Heart left ventricle (tissue), 16 donors: ENCODE measurements around the gene PLCB2. TPM values are rescaled to one million over a fixed set of nuclear protein-coding genes. Genes with fewer than 3 reads are reported as not detected.

Source experiments
- ATAC-seq, 4 donors: fragments of 200-7000 bp; cut with Tn5 transposase; one replicate each; pipeline ENCODE4 v1.9.1; 2020 to 2022; ENCODE audit warnings: moderate library complexity in 4 of 4, mild to moderate bottlenecking in 3 of 4, moderate number of reproducible peaks in 1 of 4
- DNase-seq, 5 donors: peaks; one replicate each; pipeline ENCODE4 v3.0.0-alpha.2; 2020
- H3K27ac ChIP-seq, 12 donors: fragments of 200-600 bp; sonication (generic) in 4 of 12; one replicate each; pipeline versions ENCODE4 v1.5.0 to v1.8.0; 2016 to 2022; ENCODE audit warnings: mild to moderate bottlenecking in 2 of 12
- H3K27me3 ChIP-seq, 9 donors: fragments of 200-600 bp; sonication (generic) in 2 of 9; one replicate each; pipeline versions ENCODE4 v1.5.1 to v1.8.0; 2016 to 2022; ENCODE audit warnings: mild to moderate bottlenecking in 3 of 9
- H3K36me3 ChIP-seq, 9 donors: fragments of 200-600 bp; sonication (generic) in 2 of 9; one replicate each; pipeline versions ENCODE4 v1.5.0 to v1.8.0; 2018 to 2022; ENCODE audit warnings: mild to moderate bottlenecking in 2 of 9
- H3K4me1 ChIP-seq, 12 donors: fragments of 200-600 bp; sonication (generic) in 4 of 12; one replicate each; pipeline versions ENCODE4 v1.5.0 to v1.8.0; 2016 to 2022; ENCODE audit warnings: mild to moderate bottlenecking in 3 of 12
- H3K4me3 ChIP-seq, 12 donors: fragments of 200-600 bp; sonication (generic) in 4 of 12; one replicate each; pipeline versions ENCODE4 v1.5.0 to v1.8.0; 2017 to 2022; ENCODE audit warnings: mild to moderate bottlenecking in 9 of 12, moderate library complexity in 4 of 12
- H3K9me3 ChIP-seq, 12 donors: fragments of 200-600 bp; sonication (generic) in 4 of 12; one replicate each; pipeline versions ENCODE4 v1.5.0 to v1.8.0; 2016 to 2022; ENCODE audit warnings: mild to moderate bottlenecking in 1 of 12
- CTCF ChIP-seq, 12 donors: fragments of 200-600 bp; sonication (generic) in 4 of 12; IDR thresholded peaks; one replicate each; pipeline versions ENCODE4 v1.5.0 to v1.8.0; 2018 to 2022; ENCODE audit warnings: antibody characterized with exemption in 12 of 12, mild to moderate bottlenecking in 5 of 12
- POLR2A ChIP-seq, 2 donors: fragments of 450-650 bp; IDR thresholded peaks; one replicate each; pipeline ENCODE4 v1.6.1; 2017; ENCODE audit warnings: antibody characterized with exemption in 2 of 2, mild to moderate bottlenecking in 2 of 2, moderate library complexity in 2 of 2
- WGBS, 4 donors: extraction: QIAGEN DNeasy Blood & Tissue Kit in 2 of 4; methylation state at CpG; one replicate each; pipeline versions ENCODE4 v1.1.5 to v1.1.7; 2013 to 2018; 5-methylcytosine and 5-hydroxymethylcytosine counted together
- intact Hi-C, 10 donors: fragments of 100-400 bp; cut with DNase I; formaldehyde crosslinking; loops; one replicate each; pipeline versions ENCODE4 v1.11.1 to v1.14.2; 2022
- polyA plus RNA-seq, 2 donors: library from polyadenylated mRNA; stranded (reverse); fragments of 200-250 nt; gene quantifications; one replicate each; pipeline ENCODE4 v1.2.3, GENCODE V29; 2013
- total RNA-seq, 9 donors: library from RNA; depleted of rRNA in 2 of 9; stranded (reverse); fragments of >200 nt in 2 of 9; fragmentation: NEBNext Ultra II Directional in 3 of 9; extraction: Animal tissue kit (Norgen Biotek cat#: 25700) in 3 of 9; gene quantifications; one replicate each; pipeline versions ENCODE4 v1.1.0 to v1.2.4, GENCODE V29; 2016 to 2023
- donor health status: ischemic (EF 13 %, LVEDD 7.1; RV severe dilation, severe dysfunction).
- donor health status: healthy with polysubstance abuse.
- donor health status: DM: no; HTN: yes; CAD: no.
- donor health status: DM: no; HTN: no; CAD: no.
- donor health status: ischemic (EF 25% LVEDD 6.9; RV normal size, moderate dysfunction).
- donor health status: ischemic (EF 25% LVEDD 5.7; RV mildly dilated, moderate dysfunction).
- donor health status: healthy.
- donor health status: DM: yes; HTN: yes; CAD: no.
- donor health status: ischemic (EF 35%, LVEDD 5.7; RV mildly dilated, moderate dysfunction).
- donor health status: nonischemic (EF 11% LVEDD 7.7; RV severe dilation, severe dysfunction).
- donor health status: DM: yes; HTN: yes; CAD: no.
- donor health status: PGD.
- donor health status: ischemic (EF 29% LVEDD 5.4; RV normal size, mild dysfunction).
- donor health status: nonischemic (EF 23%, LVEDD 6.1; RV moderate dilation, normal function).

The PLCB2 gene
- total and polyA plus RNA-seq, 11 donors: 1.6 to 46.2 (median 4.8) TPM

DNA sequence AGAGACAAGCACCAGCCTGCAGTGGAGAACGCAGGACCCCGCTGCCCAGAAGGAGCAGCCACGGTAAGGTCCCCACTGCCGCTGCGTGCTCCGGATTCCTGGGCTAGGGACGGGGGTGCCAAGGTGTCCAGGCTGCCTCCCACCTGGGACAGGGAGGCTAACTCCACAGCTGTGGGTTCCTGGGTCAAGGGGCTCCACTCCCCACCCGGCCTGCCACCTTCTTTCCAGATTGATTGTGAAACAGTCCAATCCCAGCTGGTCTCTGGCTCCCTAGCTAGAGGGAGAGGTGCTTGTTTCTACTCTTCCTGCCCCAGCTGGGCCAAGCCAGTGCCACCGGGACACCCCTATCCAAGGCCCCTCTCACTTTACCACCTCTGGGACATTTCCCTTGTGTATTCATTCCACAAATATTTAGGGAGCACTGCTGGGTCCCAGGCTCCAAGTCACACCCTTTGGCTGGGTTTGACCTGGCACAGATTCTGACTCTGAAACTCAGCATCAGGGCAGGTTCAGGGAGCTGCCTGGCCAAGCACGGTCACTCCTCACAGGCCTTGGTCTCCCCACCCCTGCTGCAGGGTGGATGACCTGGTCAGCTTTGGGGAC, 67.0 kb downstream of the PLCB2 start:
- Histone ChIP-seq H3K9me3 (no peaks in the 10 kb centered on the region), H3K36me3 (no peaks in the 10 kb centered on the region), H3K27ac (no peak overlapping the region), H3K4me3 (no peak overlapping the region), H3K27me3 (peaks cover 0 to 19% (median 0%) of the 10 kb centered on the region in 9 donors), H3K4me1 (peaks cover 0 to 11% (median 3%) of the 10 kb centered on the region in 12 donors)
- 91 to 96% (median 92%) methylated on average over 9 to 10 of the region's 10 CpGs for WGBS, 4 donors
- ATAC-seq (no peak), DNase-seq (no peak)
- intact Hi-C loops: no loop called here
- TF ChIP-seq CTCF (IDR thresholded peaks at IDR 0.05) (no peak), POLR2A (IDR thresholded peaks at IDR 0.05) (no peak)

DNA sequence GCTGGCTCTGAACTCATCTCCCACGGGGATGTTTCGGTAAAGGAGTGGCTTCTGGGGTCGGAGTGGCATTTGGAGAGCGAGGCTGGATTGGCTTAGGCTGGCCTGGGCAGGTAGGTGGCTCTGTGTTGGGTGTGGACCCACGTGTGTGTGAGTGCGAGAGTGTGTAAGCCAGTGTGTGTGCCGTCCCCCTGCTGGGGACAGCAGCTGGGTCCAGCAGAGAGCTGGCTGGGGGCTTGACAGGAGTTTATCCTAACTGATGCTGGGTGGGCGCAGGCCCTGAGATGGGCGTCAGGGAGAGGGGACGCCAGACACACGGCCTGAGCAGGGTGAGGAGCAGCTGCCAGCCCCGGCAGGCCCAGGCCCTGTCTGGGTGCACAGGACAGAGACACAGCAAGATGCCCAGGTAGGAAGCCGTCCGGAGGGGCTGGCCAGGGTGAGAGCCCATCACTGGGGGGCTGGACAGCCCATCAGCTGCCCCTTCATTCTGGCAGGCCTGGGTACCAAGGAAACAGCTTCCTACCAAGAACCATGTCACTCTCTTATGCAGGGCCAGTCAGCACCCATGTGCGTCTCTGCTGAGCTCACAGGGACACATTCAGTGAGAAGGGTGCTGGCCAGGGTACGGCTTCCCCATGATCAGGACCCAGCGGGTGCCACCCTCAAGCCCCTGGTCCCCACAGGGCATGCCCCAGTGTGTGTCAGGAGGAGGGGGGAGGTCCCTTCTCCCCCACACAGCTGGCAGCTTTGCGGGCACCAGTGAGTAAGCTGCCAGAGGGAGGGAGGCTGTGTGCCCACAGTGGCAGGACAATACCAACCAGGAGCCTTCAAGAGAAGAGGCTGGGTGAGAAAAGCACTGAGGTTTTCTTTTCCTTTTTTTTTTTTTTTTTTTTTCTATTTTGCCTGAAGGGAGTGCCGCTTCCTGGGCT, 67.8 kb downstream of the PLCB2 start:
- DNase-seq (no peak), ATAC-seq (peak in 1 of 4 donors; percentile 14)
- intact Hi-C loops: loop anchor here in 1 of 10 donors (10.0 kb wide), 1 partner anchor 75 kb away; no protein-coding TSS in a partner anchor
- Histone ChIP-seq H3K36me3 (no peaks in the 10 kb centered on the region), H3K27ac (no peak overlapping the region), H3K9me3 (no peaks in the 10 kb centered on the region), H3K4me1 (peaks cover 0 to 19% (median 3%) of the 10 kb centered on the region in 12 donors), H3K27me3 (peaks cover 0 to 19% (median 0%) of the 10 kb centered on the region in 9 donors), H3K4me3 (no peak overlapping the region)
- 80 to 88% (median 83%) methylated on average over 13 to 19 of the region's 19 CpGs for WGBS, 4 donors
- TF ChIP-seq POLR2A (IDR thresholded peaks at IDR 0.05) (no peak), CTCF (IDR thresholded peaks at IDR 0.05) (no peak)

DNA sequence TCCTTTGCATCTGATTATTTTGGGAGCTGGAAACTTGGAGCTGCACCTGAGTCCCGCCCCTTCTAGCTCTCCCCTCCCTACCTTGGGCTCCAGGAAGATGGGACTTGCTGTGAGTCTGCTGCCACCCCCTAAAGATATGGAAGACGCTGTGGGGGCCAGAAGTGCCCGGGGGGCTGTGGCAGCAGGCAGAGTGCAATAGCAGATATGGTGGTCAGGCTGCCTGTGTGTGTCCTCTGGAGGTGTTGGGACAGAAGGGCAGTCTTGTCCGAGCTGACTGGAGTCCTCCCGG, 68.4 kb downstream of the PLCB2 start:
- Histone ChIP-seq H3K4me1 (peaks cover 0 to 25% (median 3%) of the 10 kb centered on the region in 12 donors), H3K9me3 (no peaks in the 10 kb centered on the region), H3K27me3 (peaks cover 0 to 19% (median 0%) of the 10 kb centered on the region in 9 donors), H3K36me3 (no peaks in the 10 kb centered on the region), H3K4me3 (peak overlapping the region in 11 of 12 donors; percentile 10 to 49 (median 40)), H3K27ac (no peak overlapping the region)
- no peak for DNase-seq
- intact Hi-C loops: loop anchor here in 1 of 10 donors (10.0 kb wide), 1 partner anchor 75 kb away; no protein-coding TSS in a partner anchor
- TF ChIP-seq POLR2A (IDR thresholded peaks at IDR 0.05): no peak
- no peak for ATAC-seq
- 31 to 41% (median 34%) methylated on average over 5 of the region's 5 CpGs for WGBS, 4 donors

GRCh38 chr15:40238532-40239403, 69.0 kb downstream of the PLCB2 start, which contains the start of gene PAK6:
Gene PAK6, plus strand, starts transcription at chr15:40239063. Its CDS starts 25,723 bp downstream, at chr15:40264786.
- peak within 1 kb of the TSS in 11 of 12 donors; percentile 10 to 49 (median 40) for H3K4me3 ChIP-seq
- H3K27me3 ChIP-seq: peaks cover 0 to 19% (median 0%) of the 10 kb centered on the region in 9 donors
- no peak within 1 kb of the TSS for H3K27ac ChIP-seq
- ATAC-seq (peak; percentile 5 to 76 (median 55)), DNase-seq (no peak)
- no peaks in the 10 kb centered on the region for H3K36me3 ChIP-seq
- intact Hi-C loops: loop anchor here in 1 of 10 donors (10.0 kb wide), 1 partner anchor 76 kb away; no protein-coding TSS in a partner anchor
- TF ChIP-seq POLR2A (IDR thresholded peaks at IDR 0.05): no peak
- no peak for TF ChIP-seq CTCF (IDR thresholded peaks at IDR 0.05)
- peaks cover 0 to 30% (median 3%) of the 10 kb centered on the region in 12 donors for H3K4me1 ChIP-seq
- no peaks in the 10 kb centered on the region for H3K9me3 ChIP-seq
- 4 to 7% (median 6%) methylated on average over 36 to 39 of the region's 39 CpGs for WGBS, 4 donors
